ENCODE data around the gene DCTN3.

GRCh38 chr9:34570376-34570775 is 49.9 kb downstream of the DCTN3 start:
- TF ChIP-seq POLR2A (IDR thresholded peaks at IDR 0.05; ENCODE audit: low read depth, low read length) = no peak
- no peak for TF ChIP-seq CTCF (conservative IDR thresholded peaks at IDR 0.05; ENCODE audit: low read depth, low read length)
- TF ChIP-seq BHLHE40 (IDR thresholded peaks at IDR 0.05; ENCODE audit: low read depth, low read length) = no peak
- TF ChIP-seq RCOR1 (IDR thresholded peaks at IDR 0.05; ENCODE audit: insufficient replicate concordance, low read length) = no peak
- no peak for TF ChIP-seq FOS (IDR thresholded peaks at IDR 0.05; ENCODE audit: low read depth, low read length)
- no peak for TF ChIP-seq MAFK (IDR thresholded peaks at IDR 0.05; ENCODE audit: low read depth, low read length)

Data from IMR-90 (cell line).